Ishikawa (cell line): ENCODE results near the gene RALGAPA1.

Experiments
- CEBPB ChIP-seq: IDR thresholded peaks from 2 replicates; pipeline ENCODE4 v1.6.1; 2012
- CREB1 ChIP-seq: IDR thresholded peaks from 2 replicates; pipeline ENCODE4 v1.6.1; 2012; ENCODE audit warnings: low read depth
- EGR1 ChIP-seq: IDR thresholded peaks from 2 replicates; pipeline ENCODE4 v1.6.1; 2012
- EP300 ChIP-seq: IDR thresholded peaks from 2 replicates; pipeline ENCODE4 v1.6.1; 2012; ENCODE audit warnings: borderline replicate concordance
- FOXM1 ChIP-seq: IDR thresholded peaks from 2 replicates; pipeline ENCODE4 v1.6.1; 2012; ENCODE audit warnings: low read depth, borderline replicate concordance
- NFIC ChIP-seq: IDR thresholded peaks from 2 replicates; pipeline ENCODE4 v1.6.1; 2012
- RAD21 ChIP-seq: IDR thresholded peaks from 2 replicates; pipeline ENCODE4 v1.6.1; 2012; ENCODE audit warnings: low read depth
- TAF1 ChIP-seq: IDR thresholded peaks from 2 replicates; pipeline ENCODE4 v1.6.1; 2012; ENCODE audit warnings: low read depth, mild to moderate bottlenecking
- TCF12 ChIP-seq: IDR thresholded peaks from 2 replicates; pipeline ENCODE4 v1.6.1; 2012; ENCODE audit warnings: low read depth
- TEAD4 ChIP-seq: IDR thresholded peaks from 2 replicates; pipeline ENCODE4 v1.6.1; 2012
- YY1 ChIP-seq: IDR thresholded peaks from 2 replicates; pipeline ENCODE4 v1.6.1; 2012; ENCODE audit warnings: low read depth
- ZBTB7A ChIP-seq: IDR thresholded peaks from 2 replicates; pipeline ENCODE4 v1.6.1; 2012; ENCODE audit warnings: low read depth
- TF ChIP-seq, protein P1 (sequence below): IDR thresholded peaks from 2 replicates; pipeline ENCODE4 v1.6.1; 2012
- TF ChIP-seq, protein P2 (sequence below): IDR thresholded peaks from 2 replicates; pipeline ENCODE4 v1.6.1; 2012
- TF ChIP-seq, protein P3 (sequence below): IDR thresholded peaks from 2 replicates; pipeline ENCODE4 v1.6.1; 2012; ENCODE audit warnings: low read depth, mild to moderate bottlenecking

The RALGAPA1 gene

DNA sequence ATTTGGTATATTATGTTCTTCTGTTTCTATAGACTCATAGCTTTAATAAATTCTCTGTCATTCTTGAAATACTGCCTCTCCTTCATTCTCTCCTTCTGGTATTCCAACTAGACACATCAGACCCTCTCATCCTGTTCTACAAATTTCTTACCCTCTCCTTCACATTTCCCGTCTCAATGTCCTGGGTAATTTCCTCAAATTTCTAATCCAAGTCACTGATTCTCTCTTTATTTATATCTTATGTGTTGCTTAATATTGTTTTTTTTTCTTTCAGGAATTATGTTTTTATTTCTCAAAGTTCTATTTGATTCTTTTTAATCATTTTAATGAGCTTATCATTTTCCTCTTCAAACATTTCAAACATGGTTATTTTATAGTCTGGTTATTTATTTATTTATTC lies 94.0 kb downstream of the RALGAPA1 start:
- TF ChIP-seq CREB1: no peak
- TF ChIP-seq RAD21: no peak
- TF ChIP-seq NFIC: no peak
- TF ChIP-seq ZBTB7A: no peak
- no peak for TF ChIP-seq YY1
- TF ChIP-seq EP300: no peak
- TF ChIP-seq EGR1: no peak
- TF ChIP-seq TEAD4: no peak
- TF ChIP-seq TCF12: no peak
- TF ChIP-seq, protein P1, sequence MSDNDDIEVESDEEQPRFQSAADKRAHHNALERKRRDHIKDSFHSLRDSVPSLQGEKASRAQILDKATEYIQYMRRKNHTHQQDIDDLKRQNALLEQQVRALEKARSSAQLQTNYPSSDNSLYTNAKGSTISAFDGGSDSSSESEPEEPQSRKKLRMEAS: no peak
- TF ChIP-seq FOXM1: no peak
- TF ChIP-seq TAF1: no peak
- TF ChIP-seq, protein P2, sequence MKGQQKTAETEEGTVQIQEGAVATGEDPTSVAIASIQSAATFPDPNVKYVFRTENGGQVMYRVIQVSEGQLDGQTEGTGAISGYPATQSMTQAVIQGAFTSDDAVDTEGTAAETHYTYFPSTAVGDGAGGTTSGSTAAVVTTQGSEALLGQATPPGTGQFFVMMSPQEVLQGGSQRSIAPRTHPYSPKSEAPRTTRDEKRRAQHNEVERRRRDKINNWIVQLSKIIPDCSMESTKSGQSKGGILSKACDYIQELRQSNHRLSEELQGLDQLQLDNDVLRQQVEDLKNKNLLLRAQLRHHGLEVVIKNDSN: no peak
- TF ChIP-seq, protein P3, sequence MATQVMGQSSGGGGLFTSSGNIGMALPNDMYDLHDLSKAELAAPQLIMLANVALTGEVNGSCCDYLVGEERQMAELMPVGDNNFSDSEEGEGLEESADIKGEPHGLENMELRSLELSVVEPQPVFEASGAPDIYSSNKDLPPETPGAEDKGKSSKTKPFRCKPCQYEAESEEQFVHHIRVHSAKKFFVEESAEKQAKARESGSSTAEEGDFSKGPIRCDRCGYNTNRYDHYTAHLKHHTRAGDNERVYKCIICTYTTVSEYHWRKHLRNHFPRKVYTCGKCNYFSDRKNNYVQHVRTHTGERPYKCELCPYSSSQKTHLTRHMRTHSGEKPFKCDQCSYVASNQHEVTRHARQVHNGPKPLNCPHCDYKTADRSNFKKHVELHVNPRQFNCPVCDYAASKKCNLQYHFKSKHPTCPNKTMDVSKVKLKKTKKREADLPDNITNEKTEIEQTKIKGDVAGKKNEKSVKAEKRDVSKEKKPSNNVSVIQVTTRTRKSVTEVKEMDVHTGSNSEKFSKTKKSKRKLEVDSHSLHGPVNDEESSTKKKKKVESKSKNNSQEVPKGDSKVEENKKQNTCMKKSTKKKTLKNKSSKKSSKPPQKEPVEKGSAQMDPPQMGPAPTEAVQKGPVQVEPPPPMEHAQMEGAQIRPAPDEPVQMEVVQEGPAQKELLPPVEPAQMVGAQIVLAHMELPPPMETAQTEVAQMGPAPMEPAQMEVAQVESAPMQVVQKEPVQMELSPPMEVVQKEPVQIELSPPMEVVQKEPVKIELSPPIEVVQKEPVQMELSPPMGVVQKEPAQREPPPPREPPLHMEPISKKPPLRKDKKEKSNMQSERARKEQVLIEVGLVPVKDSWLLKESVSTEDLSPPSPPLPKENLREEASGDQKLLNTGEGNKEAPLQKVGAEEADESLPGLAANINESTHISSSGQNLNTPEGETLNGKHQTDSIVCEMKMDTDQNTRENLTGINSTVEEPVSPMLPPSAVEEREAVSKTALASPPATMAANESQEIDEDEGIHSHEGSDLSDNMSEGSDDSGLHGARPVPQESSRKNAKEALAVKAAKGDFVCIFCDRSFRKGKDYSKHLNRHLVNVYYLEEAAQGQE: no peak
- TF ChIP-seq CEBPB: no peak

DNA sequence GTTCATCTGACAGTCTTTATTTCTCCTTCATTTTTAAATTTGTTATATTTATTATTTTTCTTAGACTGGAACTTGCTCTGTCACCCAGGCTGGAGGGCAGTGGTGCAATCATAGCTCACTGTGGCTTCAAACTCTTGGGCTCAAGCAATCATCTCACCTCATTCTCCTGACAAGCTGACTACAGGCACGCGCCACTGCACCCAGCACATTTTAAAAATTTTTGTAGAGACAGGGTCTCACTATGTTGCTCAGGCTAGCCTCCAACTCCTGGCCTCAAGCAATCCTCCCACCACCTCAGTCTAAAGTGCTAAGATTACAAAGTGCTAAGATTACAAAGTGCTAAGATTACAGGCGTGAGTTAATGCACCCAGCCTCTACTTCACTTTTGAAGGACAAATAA lies 96.6 kb downstream of the RALGAPA1 start:
- TF ChIP-seq FOXM1 (no peak), TCF12 (no peak), CEBPB (no peak), NFIC (no peak), TEAD4 (no peak), YY1 (no peak), EP300 (no peak), RAD21 (no peak)
- TF ChIP-seq, protein P2: no peak
- TF ChIP-seq, protein P1: no peak
- TF ChIP-seq, protein P3: no peak

DNA sequence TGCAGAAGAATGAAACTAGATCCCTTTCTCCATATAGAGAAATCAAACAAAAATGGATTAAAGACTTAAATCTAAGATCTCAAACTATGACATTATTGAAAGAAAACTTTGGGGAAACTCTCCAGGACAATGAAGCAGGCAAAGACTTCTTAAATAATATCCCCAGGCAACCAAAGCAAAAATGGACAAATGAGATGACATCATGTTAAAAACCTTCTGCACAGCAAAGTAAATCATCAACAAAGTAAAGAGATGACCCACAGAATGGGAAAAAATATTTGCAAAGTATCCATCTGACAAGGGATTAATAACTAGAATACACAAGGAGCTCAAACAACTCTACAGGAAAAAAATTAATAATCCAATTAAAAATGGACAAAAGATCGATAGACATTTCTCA lies 101.0 kb downstream of the RALGAPA1 start:
- TF ChIP-seq RAD21: no peak
- TF ChIP-seq CREB1: no peak
- no peak for TF ChIP-seq FOXM1
- TF ChIP-seq TEAD4: no peak
- TF ChIP-seq NFIC: no peak
- no peak for TF ChIP-seq EP300
- TF ChIP-seq, protein P2: no peak
- TF ChIP-seq, protein P1: no peak
- TF ChIP-seq, protein P3: no peak
- no peak for TF ChIP-seq TCF12
- no peak for TF ChIP-seq TAF1
- no peak for TF ChIP-seq YY1
- no peak for TF ChIP-seq EGR1

DNA sequence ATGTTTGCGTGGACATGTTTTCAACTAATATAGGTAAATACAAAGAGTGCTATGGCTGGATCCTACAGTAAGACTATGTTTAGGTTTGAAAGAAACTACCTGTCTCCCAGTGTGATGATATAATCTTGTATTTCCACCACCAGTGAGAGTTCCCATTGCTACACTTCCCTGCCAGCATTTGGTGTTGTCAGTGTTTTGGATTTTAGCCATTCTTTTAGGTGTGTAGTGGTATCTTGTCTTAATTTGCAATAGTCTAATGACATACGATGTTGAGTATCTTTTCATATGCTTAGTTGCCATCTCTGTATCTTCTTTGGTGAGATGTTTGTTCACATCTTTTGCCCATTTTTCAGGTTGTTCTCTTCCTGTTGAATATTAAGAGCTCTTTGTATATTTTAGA lies 103.5 kb downstream of the RALGAPA1 start:
- TF ChIP-seq ZBTB7A (no peak), RAD21 (no peak)
